Stimulated activated naive CD4-positive, alpha-beta T cell treated with Interleukin-2 at 50 U/mL for 16 hours (primary cell): ENCODE results near the gene STK11.
A peak's percentile ranks its signal among the peaks of the same experiment; 100 is the strongest.
"Not testable (repeated sequence)": the region's sequence is repeated elsewhere in the genome, so short reads cannot be mapped to it uniquely, and the experiment has no call there.

ENCODE experiments used
- DNase-seq: peaks from one replicate; lab custom pipeline; 2025; lab: John Stamatoyannopoulos, UW

Gene STK11

GRCh38 chr19:1238369-1239303 lies 33.1 kb downstream of the STK11 start:
- no peak for DNase-seq

- no peak for DNase-seq
These were observed 33.8 kb downstream of the STK11 start for GRCh38 chr19:1239420-1239795.

GRCh38 chr19:1239796-1240737 lies 34.5 kb downstream of the STK11 start:
- peak; percentile 88 for DNase-seq

GRCh38 chr19:1240925-1241324 lies 35.3 kb downstream of the STK11 start:
- DNase-seq, result no peak

- DNase-seq, result peak; percentile 88
These were observed 36.0 kb downstream of the STK11 start, which contains the start of gene ATP5F1D for GRCh38 chr19:1241417-1242095. TSS of gene ATP5F1D (plus strand) at chr19:1241751. CDS start at chr19:1241851, 100 bp downstream.

GRCh38 chr19:1243768-1244692 lies 38.5 kb downstream of the STK11 start:
- peak; percentile 79 for DNase-seq

GRCh38 chr19:1244693-1245451 lies 39.3 kb downstream of the STK11 start:
- DNase-seq, result peak; percentile 15

GRCh38 chr19:1245494-1246264 lies 40.1 kb downstream of the STK11 start:
- no peak for DNase-seq

GRCh38 chr19:1246265-1247087 lies 40.9 kb downstream of the STK11 start:
- DNase-seq, result not testable (repeated sequence)

- no peak for DNase-seq
These were observed 42.2 kb downstream of the STK11 start for GRCh38 chr19:1247748-1248138.

GRCh38 chr19:1248139-1248785 lies 42.7 kb downstream of the STK11 start, which contains the start of gene MIDN:
TSS of gene MIDN (plus strand) at chr19:1248583. CDS start at chr19:1250297, 1,714 bp downstream.
- DNase-seq, result peak; percentile 63

GRCh38 chr19:1248786-1249297 lies 43.3 kb downstream of the STK11 start:
- peak; percentile 78 for DNase-seq

- peak; percentile 94 for DNase-seq
These were observed 43.9 kb downstream of the STK11 start for GRCh38 chr19:1249298-1249989.

GRCh38 chr19:1249990-1250436 lies 44.4 kb downstream of the STK11 start:
- DNase-seq, result no peak

GRCh38 chr19:1250437-1251260 lies 45.1 kb downstream of the STK11 start:
- DNase-seq, result peak; percentile 35
